ENCODE data around the gene MVB12B.
A peak's percentile ranks its signal among the peaks of the same experiment; 100 is the strongest.

The MVB12B gene

DNA sequence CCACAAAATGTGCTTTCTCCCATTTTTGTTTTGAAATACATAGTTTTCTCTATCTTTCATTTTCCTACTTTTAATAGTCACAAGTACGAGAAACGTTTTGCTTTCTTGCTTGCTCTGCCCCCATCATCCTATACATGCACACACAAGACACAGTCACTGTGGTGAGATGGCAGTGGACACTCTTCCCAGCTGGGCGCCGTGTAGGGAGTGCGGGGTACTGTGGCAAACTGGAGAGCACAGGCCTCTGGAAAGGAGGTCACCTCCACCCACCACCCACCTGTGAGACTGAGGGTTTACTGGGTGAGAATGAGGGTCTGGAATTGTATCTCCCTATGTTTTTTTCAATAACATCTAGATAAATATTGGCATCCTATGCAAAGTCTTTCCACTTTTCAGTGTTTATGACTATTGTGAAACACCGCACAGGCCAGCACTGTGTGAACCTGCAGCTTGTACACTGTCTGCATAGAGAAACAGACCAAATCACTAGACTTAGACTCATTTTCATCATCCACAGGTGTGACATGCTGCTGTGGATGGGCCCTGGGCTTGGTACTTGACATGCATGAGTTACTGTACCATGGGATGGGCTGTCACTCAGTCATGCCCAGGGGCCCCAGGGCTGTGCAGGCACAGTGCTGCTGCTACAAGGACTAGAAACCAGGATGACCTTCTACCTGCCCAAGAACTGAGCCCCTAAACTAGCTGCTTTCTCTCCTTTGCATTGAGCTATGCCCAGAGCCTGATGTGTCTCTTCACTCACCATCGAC lies 169.0 kb downstream of the MVB12B start:
- H3K4me3 ChIP-seq (ENCODE audit: low read depth, low read length): no peak overlapping the region
- no peaks in the 10 kb centered on the region for H3K79me2 ChIP-seq (ENCODE audit: control insufficient read depth, insufficient read depth, low read length, unreplicated experiment)
- H3K4me1 ChIP-seq (ENCODE audit: control insufficient read depth, insufficient read depth, low read length, unreplicated experiment): no peaks in the 10 kb centered on the region
- H2AFZ ChIP-seq (ENCODE audit: low read length, unreplicated experiment): no peak overlapping the region
- peaks cover 5% of the 10 kb centered on the region for H3K27me3 ChIP-seq (ENCODE audit: insufficient read depth, low read length)
- H3K27ac ChIP-seq (ENCODE audit: low read depth, low read length): no peak overlapping the region
- no peaks in the 10 kb centered on the region for H3K36me3 ChIP-seq (ENCODE audit: insufficient read depth, low read length)

DNA sequence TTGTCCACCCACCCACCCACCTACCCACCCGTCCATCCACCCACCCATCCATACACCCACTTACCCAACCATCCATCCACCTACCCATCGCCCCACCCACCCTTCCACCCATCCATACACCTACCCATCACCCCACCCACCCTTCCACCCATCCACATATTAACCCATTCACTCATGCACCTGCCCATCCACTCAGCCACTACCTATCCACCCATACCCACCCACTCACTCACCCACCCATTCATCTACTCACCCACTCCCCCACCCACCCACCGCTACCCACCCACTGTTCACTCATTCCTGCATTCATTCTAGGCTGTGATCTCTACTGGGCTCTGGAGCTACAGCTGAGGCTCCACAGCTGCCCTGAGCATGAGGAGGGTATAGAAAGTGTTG lies 169.6 kb downstream of the MVB12B start:
- Histone ChIP-seq H3K27ac (ENCODE audit: low read depth, low read length) (no peak overlapping the region), H3K36me3 (ENCODE audit: insufficient read depth, low read length) (no peaks in the 10 kb centered on the region), H3K4me3 (ENCODE audit: low read depth, low read length) (no peak overlapping the region), H3K27me3 (ENCODE audit: insufficient read depth, low read length) (no peaks in the 10 kb centered on the region), H3K79me2 (ENCODE audit: control insufficient read depth, insufficient read depth, low read length, unreplicated experiment) (no peaks in the 10 kb centered on the region), H2AFZ (ENCODE audit: low read length, unreplicated experiment) (no peak overlapping the region), H3K4me1 (ENCODE audit: control insufficient read depth, insufficient read depth, low read length, unreplicated experiment) (no peaks in the 10 kb centered on the region)

DNA sequence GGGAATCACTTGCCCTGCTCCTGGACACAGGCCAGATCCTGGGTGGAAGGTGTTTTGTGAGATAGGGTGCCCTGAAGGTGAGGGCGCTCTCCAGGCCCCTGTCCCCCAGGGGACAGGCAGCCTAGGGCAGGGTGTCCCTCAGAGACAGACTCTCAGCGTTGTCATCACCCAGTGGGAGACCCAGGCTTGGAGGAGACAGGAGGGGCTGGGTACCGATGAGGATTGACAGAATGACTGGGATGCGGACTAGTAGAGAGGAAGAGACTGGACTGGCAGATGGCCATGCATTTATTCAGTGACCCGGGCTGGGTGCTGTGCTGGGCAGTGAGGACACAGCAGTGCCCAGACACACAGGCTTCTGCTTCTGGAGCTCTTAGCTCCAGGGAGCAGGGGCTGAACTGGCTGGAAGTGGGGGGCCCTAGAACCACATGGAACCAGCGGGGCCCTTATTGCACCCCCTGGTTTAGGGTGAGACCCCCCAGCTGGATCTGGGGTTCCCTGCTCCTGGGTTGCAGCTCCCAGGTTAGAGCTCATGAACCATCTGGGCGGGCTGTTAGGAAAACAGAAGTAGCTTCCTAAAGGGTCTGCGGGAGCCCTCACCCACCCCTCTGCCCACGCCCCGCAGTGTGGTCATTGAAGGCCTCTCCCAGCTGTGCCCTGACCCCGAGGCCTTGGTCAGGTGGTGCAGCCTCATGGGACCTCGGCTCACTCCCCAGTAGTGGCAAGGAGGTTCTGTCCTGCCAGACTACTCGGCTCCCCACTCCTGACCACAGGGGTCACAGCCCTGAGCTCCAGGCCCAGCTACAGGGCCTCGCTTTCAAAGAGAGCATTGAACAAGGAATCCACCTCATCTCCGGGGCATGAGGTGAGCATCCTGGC lies 170.4 kb downstream of the MVB12B start:
- no peaks in the 10 kb centered on the region for H3K36me3 ChIP-seq (ENCODE audit: insufficient read depth, low read length)
- no peaks in the 10 kb centered on the region for H3K79me2 ChIP-seq (ENCODE audit: control insufficient read depth, insufficient read depth, low read length, unreplicated experiment)
- no peak overlapping the region for H3K27ac ChIP-seq (ENCODE audit: low read depth, low read length)
- H3K27me3 ChIP-seq (ENCODE audit: insufficient read depth, low read length): no peaks in the 10 kb centered on the region
- no peak overlapping the region for H3K4me3 ChIP-seq (ENCODE audit: low read depth, low read length)
- H3K4me1 ChIP-seq (ENCODE audit: control insufficient read depth, insufficient read depth, low read length, unreplicated experiment): no peaks in the 10 kb centered on the region
- H2AFZ ChIP-seq (ENCODE audit: low read length, unreplicated experiment): no peak overlapping the region

DNA sequence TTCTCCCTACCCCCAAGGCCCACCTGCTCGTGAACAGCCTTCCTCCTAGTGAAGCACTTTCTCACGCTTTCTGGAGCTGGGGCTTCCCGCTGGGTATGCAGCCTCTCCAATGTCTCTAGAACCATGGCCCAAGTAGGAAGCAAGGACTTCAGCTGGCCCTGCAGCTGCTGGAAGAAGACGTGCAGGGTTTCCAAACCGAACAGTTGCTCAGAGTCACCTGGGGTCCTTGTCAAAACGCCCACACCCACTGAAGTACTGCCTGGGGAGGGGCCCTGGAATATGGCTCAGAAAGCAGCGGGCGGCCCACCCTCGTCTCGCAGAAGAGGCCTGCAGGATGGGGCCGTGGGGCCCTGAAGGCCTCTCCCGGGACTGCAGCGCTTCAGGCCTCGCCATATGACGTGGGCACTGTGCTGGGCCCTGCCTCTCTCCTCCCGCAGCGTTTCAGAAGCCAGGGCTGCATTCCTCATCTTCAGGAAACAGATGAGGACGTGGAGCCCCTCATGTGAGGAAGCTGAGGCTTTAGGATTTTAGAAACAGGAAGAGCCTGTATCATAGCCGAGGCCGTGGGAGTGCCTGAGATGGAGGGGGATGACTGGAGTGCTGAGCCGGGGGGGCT lies 171.1 kb downstream of the MVB12B start:
- H3K27ac ChIP-seq (ENCODE audit: low read depth, low read length): no peak overlapping the region
- H3K4me1 ChIP-seq (ENCODE audit: control insufficient read depth, insufficient read depth, low read length, unreplicated experiment): peaks cover 2% of the 10 kb centered on the region
- H3K79me2 ChIP-seq (ENCODE audit: control insufficient read depth, insufficient read depth, low read length, unreplicated experiment): no peaks in the 10 kb centered on the region
- no peak overlapping the region for H3K4me3 ChIP-seq (ENCODE audit: low read depth, low read length)
- no peak overlapping the region for H2AFZ ChIP-seq (ENCODE audit: low read length, unreplicated experiment)
- H3K27me3 ChIP-seq (ENCODE audit: insufficient read depth, low read length): no peaks in the 10 kb centered on the region
- no peaks in the 10 kb centered on the region for H3K36me3 ChIP-seq (ENCODE audit: insufficient read depth, low read length)

DNA sequence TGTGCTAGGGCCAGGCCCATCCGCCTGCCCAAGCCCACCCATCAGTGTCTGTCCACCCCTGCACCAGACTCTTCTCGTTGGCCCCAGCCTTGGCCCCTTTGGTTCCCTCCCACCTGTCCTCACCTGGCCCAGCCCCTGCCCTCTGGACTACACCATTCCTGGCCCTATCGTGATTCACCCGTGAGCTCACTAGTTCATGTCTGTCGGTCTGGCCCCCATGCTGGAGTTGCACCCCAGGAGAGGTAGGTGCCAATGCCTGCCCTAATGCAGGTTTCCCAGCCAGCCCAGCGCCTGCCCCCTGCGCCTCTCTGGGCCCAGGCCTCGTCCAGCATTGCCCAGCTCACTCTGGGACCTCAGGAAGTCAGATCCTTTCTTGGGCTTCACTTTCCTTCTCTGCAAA lies 171.7 kb downstream of the MVB12B start:
- no peaks in the 10 kb centered on the region for H3K36me3 ChIP-seq (ENCODE audit: insufficient read depth, low read length)
- no peak overlapping the region for H3K4me3 ChIP-seq (ENCODE audit: low read depth, low read length)
- no peak overlapping the region for H3K27ac ChIP-seq (ENCODE audit: low read depth, low read length)
- H2AFZ ChIP-seq (ENCODE audit: low read length, unreplicated experiment): no peak overlapping the region
- H3K79me2 ChIP-seq (ENCODE audit: control insufficient read depth, insufficient read depth, low read length, unreplicated experiment): no peaks in the 10 kb centered on the region
- peaks cover 8% of the 10 kb centered on the region for H3K4me1 ChIP-seq (ENCODE audit: control insufficient read depth, insufficient read depth, low read length, unreplicated experiment)
- no peaks in the 10 kb centered on the region for H3K27me3 ChIP-seq (ENCODE audit: insufficient read depth, low read length)

DNA sequence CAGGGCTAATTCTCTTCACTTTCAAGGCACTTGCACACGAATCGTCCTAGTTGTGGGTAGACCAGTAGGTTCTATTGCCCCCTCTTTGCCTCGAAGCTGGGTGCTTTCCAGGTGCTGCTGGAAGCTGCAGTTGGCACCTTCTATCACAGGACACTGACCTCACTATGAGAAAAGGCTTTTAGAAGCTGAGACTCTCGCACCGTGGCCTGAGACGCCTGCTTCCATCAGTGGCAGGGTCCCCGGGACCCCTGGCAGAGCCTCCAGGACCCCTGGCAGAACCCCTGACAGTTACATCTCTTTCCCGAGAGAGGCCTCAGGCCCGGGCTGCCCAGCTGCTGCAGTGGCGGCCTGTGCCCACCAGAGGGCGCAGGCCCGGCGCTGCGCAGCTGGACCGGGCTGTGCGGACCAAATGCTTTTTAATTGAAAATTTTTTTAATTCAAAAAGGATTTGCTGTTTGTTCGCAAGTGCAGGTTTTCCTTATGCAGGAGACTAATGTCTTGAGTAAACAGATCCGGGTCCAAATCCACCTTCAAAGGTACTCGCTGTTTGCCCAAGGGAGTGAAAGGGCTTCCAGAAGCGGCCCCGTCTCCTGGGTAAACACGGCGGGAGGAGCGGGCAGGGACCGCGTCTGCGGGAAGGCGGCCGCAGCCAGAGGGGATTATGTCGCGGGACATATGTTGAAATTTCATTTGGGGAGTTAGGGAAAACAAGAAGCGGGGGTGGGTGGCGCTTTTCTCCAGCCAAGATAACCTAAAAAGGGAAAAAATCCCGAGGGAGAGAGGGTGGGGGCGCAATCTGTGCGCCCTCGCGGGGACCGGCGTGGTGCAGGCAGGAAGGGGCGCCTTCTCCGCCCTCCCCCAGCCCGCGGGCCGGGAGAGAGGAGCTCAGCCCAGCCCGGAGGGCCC lies 172.6 kb downstream of the MVB12B start:
- peaks cover 12% of the 10 kb centered on the region for H3K4me1 ChIP-seq (ENCODE audit: control insufficient read depth, insufficient read depth, low read length, unreplicated experiment)
- H2AFZ ChIP-seq (ENCODE audit: low read length, unreplicated experiment): peak overlapping the region; percentile 67
- no peaks in the 10 kb centered on the region for H3K27me3 ChIP-seq (ENCODE audit: insufficient read depth, low read length)
- peak overlapping the region; percentile 74 for H3K4me3 ChIP-seq (ENCODE audit: low read depth, low read length)
- H3K79me2 ChIP-seq (ENCODE audit: control insufficient read depth, insufficient read depth, low read length, unreplicated experiment): no peaks in the 10 kb centered on the region
- H3K27ac ChIP-seq (ENCODE audit: low read depth, low read length): no peak overlapping the region
- H3K36me3 ChIP-seq (ENCODE audit: insufficient read depth, low read length): no peaks in the 10 kb centered on the region

DNA sequence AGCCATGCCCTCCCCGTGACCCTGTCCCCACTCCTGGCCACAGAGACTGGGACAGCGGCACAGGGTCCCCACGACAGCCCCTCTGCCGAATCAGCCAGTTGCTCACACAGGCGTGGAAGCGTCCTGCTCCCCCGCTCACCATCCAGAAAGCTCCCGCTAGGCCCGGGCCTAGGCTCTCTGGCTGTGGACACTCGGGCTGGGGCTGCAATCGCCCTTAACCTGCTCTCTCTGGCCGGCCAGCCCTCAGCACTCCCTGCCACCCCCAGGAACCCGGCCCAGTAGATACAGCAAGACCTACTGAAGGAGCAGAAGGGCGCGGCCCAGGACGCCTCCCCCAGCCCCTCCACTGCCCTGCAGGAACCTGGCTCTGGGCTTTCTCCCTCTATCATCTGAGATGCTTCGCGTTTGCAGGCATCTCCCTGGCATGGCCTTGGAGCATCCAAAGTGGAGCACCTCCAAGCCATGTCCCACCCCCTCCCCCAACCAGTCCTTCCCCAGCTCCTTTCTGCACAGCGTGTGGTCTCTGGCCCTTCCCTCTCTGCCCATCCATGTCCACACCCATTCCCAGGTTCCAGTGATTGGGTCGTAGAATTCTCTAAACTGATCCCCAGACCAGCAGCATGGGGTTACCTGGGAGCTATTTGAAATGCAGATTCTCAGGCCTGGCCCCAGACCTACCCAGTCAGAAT lies 173.4 kb downstream of the MVB12B start:
- Histone ChIP-seq H3K4me3 (ENCODE audit: low read depth, low read length) (peak overlapping the region; percentile 74), H2AFZ (ENCODE audit: low read length, unreplicated experiment) (peak overlapping the region; percentile 67)

DNA sequence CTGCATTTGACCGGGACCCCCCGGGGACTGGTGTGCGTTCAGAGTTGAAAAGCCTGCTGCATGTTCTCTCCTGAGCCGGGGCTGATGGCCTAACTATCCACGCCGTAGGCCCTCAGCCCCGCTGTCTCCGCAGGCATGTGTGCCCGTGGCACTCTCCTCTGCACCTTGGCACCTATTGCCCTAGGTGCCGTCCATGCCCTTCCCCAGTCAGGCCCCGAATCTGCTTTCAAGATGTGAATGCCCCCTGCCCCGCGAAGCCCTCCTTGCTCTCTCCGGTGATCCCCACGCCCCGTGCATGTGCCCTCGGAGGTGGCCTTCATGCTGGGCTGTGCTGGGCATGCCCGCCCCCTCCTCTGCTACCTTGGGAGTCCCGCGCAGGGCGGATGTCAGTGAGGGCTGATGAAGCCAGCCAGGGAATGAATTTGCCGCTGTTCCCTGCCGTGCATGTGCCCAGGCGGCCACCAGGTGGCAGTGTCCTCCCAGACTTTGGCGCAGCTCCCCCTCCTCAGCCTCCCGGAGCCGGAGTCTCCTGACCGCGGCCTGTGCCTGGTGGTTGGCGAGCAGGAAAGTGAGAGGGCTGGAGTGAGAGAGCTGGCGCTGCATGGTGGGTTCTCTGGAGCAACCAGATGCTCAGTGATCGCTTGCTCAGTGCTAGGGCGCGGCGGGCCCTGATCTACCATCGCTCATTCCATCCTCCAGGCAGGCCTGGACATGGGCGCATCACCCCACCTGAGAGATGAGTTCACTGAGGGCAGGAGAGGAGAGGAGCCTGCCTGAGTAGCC lies 174.2 kb downstream of the MVB12B start:
- peaks cover 12% of the 10 kb centered on the region for H3K4me1 ChIP-seq (ENCODE audit: control insufficient read depth, insufficient read depth, low read length, unreplicated experiment)
- H3K4me3 ChIP-seq (ENCODE audit: low read depth, low read length): no peak overlapping the region
- no peak overlapping the region for H2AFZ ChIP-seq (ENCODE audit: low read length, unreplicated experiment)
- no peaks in the 10 kb centered on the region for H3K79me2 ChIP-seq (ENCODE audit: control insufficient read depth, insufficient read depth, low read length, unreplicated experiment)
- no peak overlapping the region for H3K27ac ChIP-seq (ENCODE audit: low read depth, low read length)
- H3K36me3 ChIP-seq (ENCODE audit: insufficient read depth, low read length): no peaks in the 10 kb centered on the region
- H3K27me3 ChIP-seq (ENCODE audit: insufficient read depth, low read length): no peaks in the 10 kb centered on the region

More for the DNA sequence above, 173.4 kb downstream of the MVB12B start:
- H3K36me3 ChIP-seq (ENCODE audit: insufficient read depth, low read length): no peaks in the 10 kb centered on the region
- peaks cover 12% of the 10 kb centered on the region for H3K4me1 ChIP-seq (ENCODE audit: control insufficient read depth, insufficient read depth, low read length, unreplicated experiment)
- no peaks in the 10 kb centered on the region for H3K79me2 ChIP-seq (ENCODE audit: control insufficient read depth, insufficient read depth, low read length, unreplicated experiment)
- no peak overlapping the region for H3K27ac ChIP-seq (ENCODE audit: low read depth, low read length)
- no peaks in the 10 kb centered on the region for H3K27me3 ChIP-seq (ENCODE audit: insufficient read depth, low read length)

Measured in ACC112 (cell line).